ENCODE results near the gene SMIM35.

SMIM35 gene

DNA sequence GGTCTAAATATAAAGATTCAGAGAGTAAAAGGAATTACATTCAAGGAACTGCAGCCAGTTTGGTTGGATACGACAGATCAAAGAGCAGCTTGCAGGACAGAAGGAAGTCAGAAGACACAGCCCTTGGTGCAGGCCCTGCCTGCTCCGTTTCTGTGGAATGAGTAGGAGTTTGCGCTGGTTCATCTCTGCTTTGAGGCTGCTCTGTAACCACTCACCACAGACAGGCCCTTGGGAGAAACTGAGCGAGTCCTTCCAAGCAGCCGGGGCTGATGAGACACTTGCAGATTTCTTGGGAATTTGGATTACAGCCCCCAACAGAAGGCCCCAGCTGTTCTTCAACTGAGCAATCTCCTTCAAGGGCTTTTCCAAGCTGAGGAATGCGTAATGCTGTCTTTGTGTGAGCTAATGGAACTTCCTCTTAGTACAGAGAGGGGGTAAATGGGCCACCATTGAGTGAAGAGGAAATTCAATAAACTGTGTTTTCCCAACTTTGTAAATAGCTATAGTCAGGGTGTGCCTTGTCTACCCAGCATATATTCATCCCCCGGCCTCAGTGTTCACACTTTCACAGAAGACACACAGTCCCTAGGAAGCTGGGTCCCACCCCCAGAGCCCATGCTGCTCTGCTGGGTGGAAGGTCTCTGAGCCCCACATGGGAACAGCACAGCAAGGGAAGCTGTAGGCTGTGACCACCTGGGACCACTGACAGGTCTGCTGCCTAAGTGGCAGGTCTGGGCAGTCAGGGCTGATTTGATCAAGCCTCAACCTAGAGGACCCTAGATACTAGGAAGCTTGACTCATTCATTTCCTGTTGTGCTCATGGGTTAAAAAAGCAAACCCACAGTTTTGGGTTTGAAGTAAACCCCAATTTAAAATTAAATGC lies 84.0 kb downstream of the SMIM35 start:
- DNase-seq (ENCODE audit: low spot score), result no peak

DNA sequence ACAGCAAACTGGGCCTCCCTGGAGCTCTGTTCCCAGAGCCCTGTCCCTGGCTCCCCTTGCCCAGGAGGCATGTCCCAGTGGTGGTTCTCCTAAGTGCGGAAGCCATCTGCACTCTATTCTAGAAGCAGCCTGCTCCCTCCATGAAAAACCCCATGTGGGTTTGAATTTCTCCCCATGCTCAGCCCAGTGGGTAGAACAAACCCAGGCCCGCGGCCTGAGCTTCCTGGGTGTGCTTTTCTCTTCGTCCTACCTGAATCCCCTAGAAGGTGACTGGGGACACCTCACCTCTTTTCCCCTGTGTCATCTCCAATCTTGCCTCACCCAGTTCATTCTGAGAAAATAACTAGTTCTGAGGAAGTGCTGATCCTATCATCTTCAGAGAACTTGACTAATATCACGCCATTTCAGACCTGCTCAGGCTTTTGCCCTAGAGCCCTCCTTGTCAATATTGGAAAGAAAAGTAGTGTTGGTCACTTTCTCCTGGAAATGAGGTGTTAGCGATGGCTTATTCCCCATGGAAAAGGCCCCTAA lies 84.7 kb downstream of the SMIM35 start:
- no peak for DNase-seq (ENCODE audit: low spot score)

DNA sequence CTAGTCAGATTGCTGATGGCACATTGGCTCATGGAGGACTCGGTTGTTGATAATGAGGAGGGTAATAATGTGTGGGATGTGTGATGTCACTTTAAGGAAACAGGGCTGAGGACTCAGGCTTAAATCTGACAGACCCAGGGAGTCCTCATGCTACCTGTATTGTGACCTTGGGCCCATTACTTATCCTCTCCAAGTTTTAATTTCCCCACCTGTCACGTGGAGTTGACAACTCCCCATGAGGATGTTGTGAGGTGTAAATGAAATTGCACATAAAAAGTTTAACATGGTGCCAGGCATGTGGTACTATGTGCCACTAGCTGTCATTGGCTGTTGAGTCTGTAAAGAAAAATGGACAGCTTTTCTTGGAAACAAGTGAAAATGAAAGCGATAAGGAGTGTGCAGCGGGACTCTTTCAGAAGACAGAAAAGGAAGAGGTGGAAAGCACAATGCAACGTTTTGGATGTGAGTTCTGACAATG lies 85.2 kb downstream of the SMIM35 start:
- no peak for DNase-seq (ENCODE audit: low spot score)

DNA sequence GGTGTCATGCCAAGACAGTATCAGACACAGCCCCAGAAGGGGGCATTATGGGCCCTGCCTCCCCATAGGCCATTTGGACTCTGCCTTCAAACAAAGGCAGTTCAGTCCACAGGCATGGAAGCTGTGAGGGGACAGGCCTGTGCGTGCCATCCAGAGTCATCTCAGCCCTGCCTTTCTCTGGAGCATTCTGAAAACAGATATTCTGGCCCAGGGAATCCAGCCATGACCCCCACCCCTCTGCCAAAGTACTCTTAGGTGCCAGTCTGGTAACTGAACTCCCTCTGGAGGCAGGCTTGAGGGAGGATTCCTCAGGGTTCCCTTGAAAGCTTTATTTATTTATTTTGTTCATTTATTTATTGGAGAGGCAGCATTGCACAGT lies 85.9 kb downstream of the SMIM35 start:
- no peak for DNase-seq (ENCODE audit: low spot score)

DNA sequence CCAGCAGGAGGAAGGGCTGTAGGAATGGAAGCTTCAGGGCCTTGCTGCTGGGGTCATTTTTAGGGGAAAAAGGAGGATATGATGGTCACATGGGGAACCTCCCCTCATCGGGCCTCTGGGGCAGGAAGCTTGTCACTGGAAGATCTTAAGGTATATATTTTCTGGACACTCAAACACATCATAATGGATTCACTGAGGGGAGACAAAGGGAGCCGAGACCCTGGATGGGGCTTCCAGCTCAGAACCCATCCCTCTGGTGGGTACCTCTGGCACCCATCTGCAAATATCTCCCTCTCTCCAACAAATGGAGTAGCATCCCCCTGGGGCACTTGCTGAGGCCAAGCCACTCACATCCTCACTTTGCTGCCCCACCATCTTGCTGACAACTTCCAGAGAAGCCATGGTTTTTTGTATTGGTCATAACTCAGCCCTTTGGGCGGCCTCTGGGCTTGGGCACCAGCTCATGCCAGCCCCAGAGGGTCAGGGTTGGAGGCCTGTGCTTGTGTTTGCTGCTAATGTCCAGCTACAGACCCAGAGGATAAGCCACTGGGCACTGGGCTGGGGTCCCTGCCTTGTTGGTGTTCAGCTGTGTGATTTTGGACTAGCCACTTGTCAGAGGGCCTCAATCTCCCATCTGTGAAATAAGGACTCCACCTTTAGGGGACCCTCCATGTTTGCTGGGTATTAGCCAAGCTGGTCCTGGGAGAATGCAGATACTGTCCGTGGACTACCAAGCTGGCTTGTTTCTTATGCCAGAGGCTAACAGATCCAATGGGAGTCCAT lies 86.5 kb downstream of the SMIM35 start:
- DNase-seq (ENCODE audit: low spot score), result no peak

DNA sequence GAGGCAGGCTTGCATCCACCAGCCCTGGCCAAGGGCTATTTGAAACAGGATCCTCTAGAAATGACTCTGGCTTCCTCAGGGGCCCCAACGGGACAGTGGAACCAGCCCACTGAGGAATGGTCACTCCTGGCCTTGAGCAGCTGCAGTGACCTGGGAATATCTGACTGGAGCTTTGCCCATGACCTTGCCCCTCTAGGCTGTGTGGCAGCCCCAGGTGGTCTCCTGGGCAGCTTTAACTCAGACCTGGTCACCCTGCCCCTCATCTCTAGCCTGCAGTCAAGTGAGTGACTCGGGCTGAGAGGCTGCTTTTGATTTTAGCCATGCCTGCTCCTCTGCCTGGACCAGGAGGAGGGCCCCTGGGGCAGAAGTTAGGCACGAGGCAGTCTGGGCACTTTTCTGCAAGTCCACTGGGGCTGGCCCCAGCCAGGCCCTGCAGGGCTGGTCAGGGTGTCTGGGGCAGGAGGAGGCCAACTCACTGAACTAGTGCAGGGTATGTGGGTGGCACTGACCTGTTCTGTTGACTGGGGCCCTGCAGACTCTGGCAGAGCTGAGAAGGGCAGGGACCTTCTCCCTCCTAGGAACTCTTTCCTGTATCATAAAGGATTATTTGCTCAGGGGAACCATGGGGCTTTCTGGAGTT lies 87.3 kb downstream of the SMIM35 start:
- DNase-seq (ENCODE audit: low spot score), result no peak

DNA sequence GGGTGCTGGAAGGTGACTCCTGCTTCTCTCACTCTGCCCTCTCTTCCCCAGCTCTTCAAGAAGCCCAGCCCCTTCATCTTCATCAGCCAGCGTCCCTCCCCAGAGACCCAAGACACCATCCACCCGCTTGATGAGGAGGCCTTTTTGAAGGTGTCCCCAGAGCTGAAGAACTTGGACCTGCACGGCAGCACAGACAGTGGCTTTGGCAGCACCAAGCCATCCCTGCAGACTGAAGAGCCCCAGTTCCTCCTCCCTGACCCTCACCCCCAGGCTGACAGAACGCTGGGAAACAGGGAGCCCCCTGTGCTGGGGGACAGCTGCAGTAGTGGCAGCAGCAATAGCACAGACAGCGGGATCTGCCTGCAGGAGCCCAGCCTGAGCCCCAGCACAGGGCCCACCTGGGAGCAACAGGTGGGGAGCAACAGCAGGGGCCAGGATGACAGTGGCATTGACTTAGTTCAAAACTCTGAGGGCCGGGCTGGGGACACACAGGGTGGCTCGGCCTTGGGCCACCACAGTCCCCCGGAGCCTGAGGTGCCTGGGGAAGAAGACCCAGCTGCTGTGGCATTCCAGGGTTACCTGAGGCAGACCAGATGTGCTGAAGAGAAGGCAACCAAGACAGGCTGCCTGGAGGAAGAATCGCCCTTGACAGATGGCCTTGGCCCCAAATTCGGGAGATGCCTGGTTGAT lies 88.0 kb downstream of the SMIM35 start:
- no peak for DNase-seq (ENCODE audit: low spot score)

DNA sequence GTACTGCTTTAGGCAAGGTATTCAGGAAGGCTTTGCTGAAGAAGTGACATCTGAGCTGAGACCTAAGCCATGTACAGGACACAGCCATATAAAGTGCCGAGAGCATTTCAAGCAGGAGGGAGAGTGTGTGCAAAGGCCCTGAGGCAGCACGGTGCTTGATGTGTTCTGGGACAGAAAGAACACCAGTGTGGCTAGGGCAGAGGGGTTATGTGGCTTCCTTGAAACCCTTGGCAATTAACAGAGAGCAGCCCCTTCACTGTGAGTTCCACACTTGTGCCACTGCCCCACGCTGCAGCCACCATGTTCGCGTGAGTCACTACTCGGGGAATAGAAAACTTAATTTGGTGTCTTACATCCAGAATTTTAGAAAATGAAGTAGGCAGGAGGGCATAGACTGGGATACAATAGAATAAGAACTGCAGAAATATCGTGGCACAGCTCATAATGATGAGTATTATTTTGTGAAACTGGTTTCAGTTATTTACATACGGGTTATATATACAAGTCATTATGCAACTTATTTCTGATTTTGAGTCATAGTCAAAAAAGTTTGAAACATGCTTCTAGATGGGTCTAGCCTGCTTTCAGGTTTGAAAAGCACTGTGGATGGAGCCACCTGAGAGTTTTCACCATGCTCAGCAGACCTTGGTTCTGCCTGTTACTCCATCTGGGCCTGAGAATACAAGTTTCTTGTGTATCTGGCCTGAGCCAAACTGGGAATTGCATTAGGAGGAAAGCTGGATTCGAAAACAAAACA lies 88.8 kb downstream of the SMIM35 start:
- no peak for DNase-seq (ENCODE audit: low spot score)

DNA sequence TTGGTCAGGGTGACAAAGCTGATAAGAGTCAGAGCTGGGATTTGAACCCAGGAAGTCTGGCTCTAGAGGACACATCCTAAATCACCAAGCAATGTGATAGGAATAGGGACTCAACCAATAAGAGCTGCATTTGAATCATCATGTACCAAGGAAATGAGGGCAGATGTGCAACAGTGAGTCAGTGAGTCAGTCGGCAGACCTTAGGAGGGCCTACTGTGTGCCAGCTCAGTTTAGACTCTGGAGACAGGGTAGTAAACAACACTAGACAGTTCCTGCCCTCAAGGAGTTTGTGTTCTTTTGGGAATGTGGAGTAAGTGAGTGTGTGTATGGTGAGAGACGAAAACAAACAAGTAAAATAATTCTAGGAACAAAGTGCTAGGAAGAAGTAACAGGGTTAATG lies 89.4 kb downstream of the SMIM35 start:
- DNase-seq (ENCODE audit: low spot score), result no peak

DNA sequence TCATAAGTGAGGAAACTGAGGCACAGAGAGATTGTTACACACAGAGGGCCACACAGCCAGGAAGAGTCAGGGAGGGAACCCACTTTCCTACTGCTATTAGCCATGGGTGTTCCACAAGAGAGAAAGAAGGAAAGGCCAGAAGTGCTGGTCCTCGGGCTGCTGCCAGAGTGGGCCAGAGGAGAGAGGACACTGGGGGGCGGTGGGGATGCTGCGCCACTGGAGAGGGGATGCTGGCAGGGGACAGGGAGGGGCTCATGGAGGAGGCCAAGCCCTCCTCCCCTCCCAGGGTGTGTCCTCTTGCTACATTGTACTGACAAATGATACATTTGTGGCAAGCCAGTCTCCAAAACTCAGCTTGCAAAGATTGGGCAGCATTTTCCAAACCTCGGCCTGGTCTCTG lies 90.7 kb downstream of the SMIM35 start:
- DNase-seq (ENCODE audit: low spot score), result no peak

DNA sequence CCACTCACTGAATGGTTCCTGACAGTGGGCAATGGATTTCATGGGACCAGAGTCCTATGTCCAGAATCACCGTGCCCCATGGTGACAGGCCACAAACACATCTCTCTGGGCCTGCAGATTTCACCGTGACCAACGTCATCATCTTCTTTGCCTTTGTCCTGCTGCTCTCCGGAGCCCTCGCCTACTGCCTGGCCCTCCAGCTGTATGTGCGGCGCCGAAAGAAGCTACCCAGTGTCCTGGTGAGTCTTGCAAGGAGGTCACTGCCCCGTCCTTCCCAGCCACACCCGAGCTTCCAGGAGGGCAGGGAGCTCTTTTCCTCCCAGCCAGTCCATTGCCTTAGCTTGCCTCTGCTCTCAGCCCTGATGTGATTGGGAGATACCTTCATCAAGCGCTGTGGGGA lies 91.3 kb downstream of the SMIM35 start:
- DNase-seq (ENCODE audit: low spot score), result no peak

DNA sequence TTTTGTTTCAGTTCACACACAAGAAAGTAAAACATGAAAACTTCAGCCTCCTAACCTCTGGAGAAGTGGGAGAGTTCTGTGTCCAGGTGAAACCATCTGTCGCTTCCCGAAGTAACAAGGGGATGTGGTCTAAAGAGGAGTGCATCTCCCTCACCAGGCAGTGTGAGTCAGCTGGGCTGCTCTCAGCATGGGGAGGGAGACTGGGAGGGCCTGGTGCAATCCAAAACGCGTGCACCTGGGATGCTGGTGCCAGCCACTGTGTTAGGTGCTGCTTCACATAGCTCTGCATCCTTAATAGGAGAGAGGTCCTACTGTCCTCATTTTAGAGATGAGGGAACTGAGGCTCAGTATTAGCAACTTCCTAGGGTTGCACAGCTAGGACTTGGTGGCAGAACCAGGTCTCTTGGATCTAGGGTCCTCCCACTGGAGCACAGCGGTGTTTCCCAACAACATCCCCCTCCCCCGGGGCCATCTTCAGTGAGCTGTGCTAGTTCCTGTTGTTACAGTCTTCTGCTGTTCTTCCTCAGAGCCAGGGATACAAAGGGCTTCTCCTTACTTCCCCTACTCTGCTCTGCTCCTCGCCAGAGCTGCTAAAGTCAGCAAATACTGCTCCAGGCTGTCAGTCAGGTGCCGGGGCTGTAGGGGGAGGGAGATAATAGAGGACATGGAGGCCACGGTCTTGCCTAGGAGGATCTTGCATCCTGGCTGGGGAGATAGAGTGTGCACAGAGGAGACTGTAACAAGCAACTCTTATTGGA lies 92.6 kb downstream of the SMIM35 start:
- no peak for DNase-seq (ENCODE audit: low spot score)

DNA sequence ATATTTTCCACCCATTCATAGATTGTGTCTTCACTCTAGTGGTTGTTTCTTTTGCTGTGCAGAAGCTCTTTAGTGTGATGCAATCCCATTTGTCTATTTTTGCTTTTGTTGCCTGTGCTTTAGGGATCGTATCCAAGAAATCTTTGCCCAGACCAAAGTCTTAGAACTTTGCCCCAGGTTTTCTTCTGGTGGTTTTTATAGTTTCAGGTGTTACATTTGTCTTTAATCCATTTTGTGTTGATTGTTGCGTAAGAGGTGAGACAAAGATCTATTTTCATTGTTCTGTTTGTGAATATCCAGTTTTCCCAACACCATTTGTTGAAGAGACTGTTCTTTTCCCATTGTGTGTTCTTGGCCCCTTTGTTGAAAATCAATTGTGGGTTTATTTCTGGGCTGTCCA lies 94.1 kb downstream of the SMIM35 start:
- no peak for DNase-seq (ENCODE audit: low spot score)

DNA sequence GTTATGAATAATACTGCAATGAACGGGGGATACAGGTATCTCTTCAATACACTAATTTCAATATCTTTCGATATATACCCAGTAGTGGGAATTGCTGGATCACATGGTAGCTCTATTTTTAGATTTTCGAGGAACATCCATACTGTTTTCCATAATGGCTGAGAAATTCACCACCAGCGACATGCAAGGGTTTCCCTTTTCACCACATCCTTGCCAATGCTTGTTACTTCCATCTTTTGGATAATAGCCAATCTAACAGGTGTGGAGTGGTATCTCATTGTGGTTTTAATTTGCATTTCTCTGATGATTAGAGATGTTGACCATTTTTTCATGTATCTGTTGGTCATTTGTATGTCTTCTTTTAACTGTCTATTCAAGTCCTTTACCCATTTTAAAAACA lies 94.6 kb downstream of the SMIM35 start:
- no peak for DNase-seq (ENCODE audit: low spot score)

DNA sequence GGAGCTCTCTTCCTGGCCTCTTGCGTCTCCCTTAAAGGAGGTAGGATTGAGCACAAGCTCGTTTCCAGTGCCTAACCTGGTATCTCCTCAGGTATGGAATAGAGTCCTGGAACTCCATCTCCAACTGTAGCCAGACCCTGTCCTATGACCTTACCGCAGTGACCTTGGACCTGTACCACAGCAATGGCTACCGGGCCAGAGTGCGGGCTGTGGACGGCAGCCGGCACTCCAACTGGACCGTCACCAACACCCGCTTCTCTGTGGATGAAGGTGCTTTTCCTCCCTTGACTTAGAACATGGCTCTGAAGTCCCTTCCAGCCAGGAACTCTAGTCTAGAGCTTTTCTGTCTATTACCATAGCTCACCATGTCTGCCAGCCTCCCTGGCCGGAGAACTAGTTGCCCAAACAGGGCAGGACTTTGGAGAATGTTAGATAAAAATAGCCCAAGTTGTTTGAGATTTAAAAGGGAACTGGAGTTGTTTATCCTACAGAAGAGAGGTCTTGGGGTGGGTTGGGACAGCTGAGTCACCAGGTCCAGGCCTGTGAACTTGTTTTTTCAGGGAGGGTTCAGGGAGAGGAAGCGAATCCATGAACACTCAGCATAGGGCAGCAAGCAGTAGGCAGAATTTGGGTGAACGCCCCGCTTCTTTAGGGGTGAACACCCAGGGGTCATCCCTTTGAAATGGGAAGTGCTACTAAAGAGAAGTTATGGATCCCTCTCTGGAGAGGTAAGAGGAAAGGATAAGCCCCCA lies 97.2 kb downstream of the SMIM35 start:
- DNase-seq (ENCODE audit: low spot score), result no peak

DNA sequence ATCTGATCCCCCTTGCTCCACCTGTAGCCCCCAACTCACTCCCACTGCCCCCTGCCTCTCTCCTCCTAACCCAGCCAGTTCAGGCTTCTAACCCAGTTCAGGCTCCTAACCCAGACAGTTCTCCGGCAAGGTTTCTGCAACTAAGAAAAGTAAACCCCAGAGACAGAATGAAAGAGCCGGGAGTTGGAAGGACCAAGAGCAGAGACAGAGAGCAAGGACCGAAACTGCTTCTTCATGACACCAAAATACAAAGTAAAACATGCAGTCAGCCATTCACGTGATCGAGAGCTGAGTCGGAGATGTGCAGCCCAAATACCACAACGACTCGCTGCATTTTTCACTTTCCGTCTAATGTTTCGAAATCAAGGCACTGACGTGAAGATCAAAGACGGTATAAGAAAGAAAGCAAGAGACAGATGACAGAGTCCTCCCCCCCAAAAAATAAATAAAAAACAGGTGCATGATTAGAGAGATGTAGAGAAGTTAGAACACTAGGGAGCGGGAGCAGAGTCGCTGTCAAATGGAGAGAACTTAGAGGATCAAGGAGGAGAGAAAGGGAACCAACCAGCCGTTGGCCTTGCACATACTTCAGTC lies 99.7 kb downstream of the SMIM35 start:
- no peak for DNase-seq (ENCODE audit: low spot score)

DNA sequence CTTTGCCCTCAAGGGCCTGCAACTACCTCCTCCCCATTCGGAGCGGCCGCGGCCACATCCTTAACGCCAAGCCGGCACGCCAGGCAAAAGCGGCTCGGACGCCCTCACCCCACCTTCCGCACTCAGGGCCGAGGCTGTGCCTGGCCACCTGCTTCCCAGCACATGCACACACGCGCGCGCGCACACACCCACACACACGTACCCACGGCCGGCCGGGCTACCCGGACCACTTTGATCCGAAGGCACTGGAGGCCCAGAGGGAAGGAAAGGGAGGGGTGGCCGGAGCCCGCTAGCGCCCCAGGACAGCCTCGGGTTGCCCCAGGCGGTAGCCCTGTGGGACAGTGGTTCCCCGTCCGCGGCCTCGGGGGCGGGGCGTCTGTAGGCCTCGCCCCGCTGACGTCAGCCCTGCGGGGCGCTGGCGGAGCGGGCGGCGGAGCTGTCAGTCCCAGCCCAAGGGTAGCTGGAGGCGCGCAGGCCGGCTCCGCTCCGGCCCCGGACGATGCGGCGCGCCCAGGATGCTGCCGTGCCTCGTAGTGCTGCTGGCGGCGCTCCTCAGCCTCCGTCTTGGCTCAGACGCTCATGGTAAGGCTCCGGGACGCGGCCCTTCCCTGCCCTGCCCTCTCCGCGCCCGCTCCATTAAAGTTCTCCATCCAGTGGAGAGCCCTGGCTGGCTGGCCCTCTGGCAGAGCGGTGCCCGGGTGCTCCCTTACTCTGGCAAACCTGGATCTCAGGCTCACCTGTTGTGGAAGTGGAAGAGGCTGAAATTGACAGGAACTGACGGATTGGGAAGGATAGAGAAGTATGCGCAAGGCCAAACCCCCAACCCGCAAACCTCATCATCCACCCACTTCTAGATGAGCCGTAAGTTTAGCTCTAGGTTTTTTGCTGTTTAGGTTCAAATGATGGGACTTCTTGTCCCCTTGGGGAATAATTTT lies 100.5 kb downstream of the SMIM35 start, which contains the start of gene IL10RA:
TSS of gene IL10RA (plus strand) at position 442 of the 935 bp plus-strand sequence. CDS start at position 516, 74 bp downstream.
- peak; percentile 87 for DNase-seq (ENCODE audit: low spot score)

DNA sequence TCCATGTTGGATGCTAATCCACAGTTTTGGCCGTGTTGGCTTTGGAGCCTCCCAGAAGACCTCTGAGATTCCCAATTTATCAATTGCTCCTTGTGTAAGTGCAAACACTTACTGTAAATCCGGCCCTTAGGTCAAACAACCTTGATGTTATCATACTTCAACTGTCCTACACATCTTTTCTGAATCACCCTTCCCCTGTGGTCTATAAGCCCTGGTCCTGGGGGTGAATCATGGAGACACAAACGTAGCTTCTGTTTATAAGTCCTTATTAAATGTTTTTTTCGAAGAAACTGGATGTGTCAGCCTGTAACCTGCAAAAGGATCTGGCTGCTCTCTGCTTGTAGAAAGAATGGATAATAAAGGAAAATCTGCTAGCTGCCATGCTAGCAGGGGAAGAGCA lies 102.3 kb downstream of the SMIM35 start:
- DNase-seq (ENCODE audit: low spot score), result no peak

Measured in D341Med (cell line).